ENCODE results near the gene SH3BP5. TPM values are rescaled to one million over a fixed set of nuclear protein-coding genes. Genes with fewer than 3 reads are reported as not detected.

SH3BP5 gene, protein sequence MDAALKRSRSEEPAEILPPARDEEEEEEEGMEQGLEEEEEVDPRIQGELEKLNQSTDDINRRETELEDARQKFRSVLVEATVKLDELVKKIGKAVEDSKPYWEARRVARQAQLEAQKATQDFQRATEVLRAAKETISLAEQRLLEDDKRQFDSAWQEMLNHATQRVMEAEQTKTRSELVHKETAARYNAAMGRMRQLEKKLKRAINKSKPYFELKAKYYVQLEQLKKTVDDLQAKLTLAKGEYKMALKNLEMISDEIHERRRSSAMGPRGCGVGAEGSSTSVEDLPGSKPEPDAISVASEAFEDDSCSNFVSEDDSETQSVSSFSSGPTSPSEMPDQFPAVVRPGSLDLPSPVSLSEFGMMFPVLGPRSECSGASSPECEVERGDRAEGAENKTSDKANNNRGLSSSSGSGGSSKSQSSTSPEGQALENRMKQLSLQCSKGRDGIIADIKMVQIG
- total RNA-seq = 50.7 and 51.1 TPM in 2 replicates

DNA sequence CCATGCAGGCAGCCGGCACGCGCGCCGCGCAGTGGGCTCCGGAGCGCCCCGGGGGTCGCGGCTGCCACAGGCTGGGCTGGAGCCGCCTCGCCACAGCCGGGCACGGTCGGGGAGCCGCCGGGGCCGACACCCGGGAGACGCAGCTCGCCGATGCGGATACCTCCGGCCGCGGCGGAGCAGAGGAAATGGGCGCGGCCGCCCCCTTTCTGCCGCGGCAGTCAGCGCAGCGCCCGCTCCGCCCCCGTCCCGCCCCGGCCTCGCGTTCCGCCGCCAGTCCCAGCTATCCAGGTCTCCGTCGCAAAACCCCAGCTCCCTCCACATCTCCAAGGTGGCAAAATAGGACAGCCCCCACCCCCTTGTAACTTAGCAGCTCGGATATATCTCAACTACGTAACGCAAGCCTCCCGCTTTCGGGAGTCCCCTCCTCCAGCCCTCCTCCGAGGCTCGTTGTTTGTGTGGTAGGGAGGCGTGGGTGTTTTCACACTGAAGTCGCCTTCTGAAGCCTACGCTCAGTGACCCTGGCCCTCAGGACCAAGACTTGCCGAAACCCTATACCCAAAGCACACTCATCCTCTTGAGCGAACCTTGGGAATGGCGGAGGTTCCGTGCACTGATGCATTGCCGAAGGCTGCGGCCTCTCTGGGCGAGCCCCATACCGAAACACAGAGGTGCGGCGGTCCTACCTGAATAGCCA, at the start of gene SH3BP5:
TSS of gene SH3BP5 (minus strand) at position 182 of the 694 bp plus-strand sequence. CDS start at position 4, 178 bp downstream.

DNA sequence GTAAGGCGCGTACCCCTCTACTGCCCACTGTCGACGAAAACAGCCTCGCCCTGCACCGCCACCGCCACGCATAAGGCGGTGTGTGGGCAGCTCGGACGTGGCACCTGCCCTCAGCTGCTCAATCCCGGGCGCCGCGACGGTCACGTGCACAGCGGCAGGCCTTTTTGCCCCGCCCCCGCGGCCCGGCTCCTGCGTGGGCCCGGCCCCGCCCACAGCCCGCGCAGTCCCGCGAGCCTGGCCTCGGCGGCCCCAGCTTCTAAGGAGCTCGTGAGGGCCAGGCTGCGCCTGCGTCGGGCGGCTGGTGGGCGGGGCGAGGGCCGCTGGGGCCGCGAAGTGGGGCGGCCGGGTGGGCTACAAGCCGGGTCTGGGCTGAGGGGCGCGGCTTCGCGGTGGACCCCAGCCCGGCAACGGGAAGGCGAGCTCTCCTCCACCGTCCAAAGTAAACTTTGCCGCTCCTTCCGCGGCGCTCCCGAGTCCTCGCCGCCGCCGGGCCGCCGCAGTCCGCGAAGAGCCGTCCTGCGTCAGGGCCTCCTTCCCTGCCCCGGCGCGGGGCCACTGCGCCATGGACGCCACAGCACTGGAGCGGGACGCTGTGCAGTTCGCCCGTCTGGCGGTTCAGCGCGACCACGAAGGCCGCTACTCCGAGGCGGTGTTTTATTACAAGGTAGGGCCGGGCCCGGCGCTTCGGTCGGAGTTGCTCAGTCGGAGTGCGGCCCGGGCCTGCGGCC, 126.3 kb downstream of the SH3BP5 start, which contains the start of gene CAPN7:
TSS of gene CAPN7 (plus strand) at position 313 of the 728 bp plus-strand sequence. CDS start at position 563, 250 bp downstream.

Other genes with a start within 250 kb of the SH3BP5 start
- 12.9 and 15.2 TPM in 2 replicates for gene RBSN, start 233.4 kb downstream of the SH3BP5 start, total RNA-seq
- gene CAPN7, start 126.3 kb downstream of the SH3BP5 start, total RNA-seq = 15.2 and 17.0 TPM in 2 replicates
- gene METTL6, start 95.0 kb upstream of the SH3BP5 start, total RNA-seq = 16.1 and 17.1 TPM in 2 replicates
- 13.6 and 14.3 TPM in 2 replicates for gene EAF1, start 95.0 kb upstream of the SH3BP5 start, total RNA-seq
- 0.05 and 0.93 TPM in 2 replicates for gene COLQ, start 189.1 kb upstream of the SH3BP5 start, total RNA-seq

All from mammary microvascular endothelial cell (primary cell).